Vagina (tissue), 2 donors: ENCODE measurements around the gene SLX4. TPM values are rescaled to one million over a fixed set of nuclear protein-coding genes. Genes with fewer than 3 reads are reported as not detected.

Experiments used
- DNase-seq, 2 donors: peaks; one replicate each; pipeline ENCODE4 v3.0.0-alpha.2; 2017; ENCODE audit errors: extremely low spot score in 2 of 2
- H3K27ac ChIP-seq: fragments of 200-600 bp; sonication (generic); one replicate; pipeline ENCODE4 v1.5.1; 2019
- H3K27me3 ChIP-seq: fragments of 200-600 bp; sonication (generic); one replicate; pipeline ENCODE4 v1.5.1; 2019
- H3K36me3 ChIP-seq, 2 donors: fragments of 200-600 bp; sonication (generic); one replicate each; pipeline ENCODE4 v1.5.1; 2017 to 2019
- H3K4me1 ChIP-seq: fragments of 200-600 bp; sonication (generic); one replicate; pipeline ENCODE4 v1.5.1; 2019
- H3K4me3 ChIP-seq, 2 donors: fragments of 200-600 bp; sonication (generic); 1 replicate in 1 of 2; 2 replicates in 1 of 2; pipeline ENCODE4 v1.5.1; 2016 to 2019
- H3K9me3 ChIP-seq: fragments of 200-600 bp; sonication (generic); one replicate; pipeline ENCODE4 v1.5.1; 2019
- CTCF ChIP-seq, 3 experiments: fragments of 450-650 bp in 2 of 3; fragments of 200-600 bp in 1 of 3; sonication (generic) in 1 of 3; IDR thresholded peaks; one replicate each; pipeline ENCODE4 v1.5.1; 2017 to 2019; ENCODE audit warnings: antibody characterized with exemption in 3 of 3, mild to moderate bottlenecking in 2 of 3, moderate library complexity in 2 of 3
- POLR2A ChIP-seq, 2 donors: fragments of 450-650 bp; IDR thresholded peaks; one replicate each; pipeline ENCODE4 v1.6.1; 2017; ENCODE audit warnings: antibody characterized with exemption in 2 of 2, mild to moderate bottlenecking in 2 of 2, moderate library complexity in 2 of 2
- POLR2AphosphoS5 ChIP-seq, 2 donors: sonication (generic); formaldehyde crosslinking; IDR thresholded peaks; one replicate each; pipeline ENCODE4 v1.9.0; 2017; ENCODE audit warnings: antibody characterized with exemption in 2 of 2, mild to moderate bottlenecking in 2 of 2, low read depth in 1 of 2; ENCODE audit not compliant: insufficient read depth in 1 of 2
- intact Hi-C: fragments of 100-400 bp; cut with DNase I; formaldehyde crosslinking; loops from one replicate; pipeline ENCODE4 v1.15.1; 2023
- total RNA-seq: library from RNA; depleted of rRNA; stranded (reverse); fragments of >200 nt; gene quantifications from one replicate; pipeline ENCODE4 v1.2.3, GENCODE V29; 2016

Gene SLX4
- total RNA-seq, 1 donor from 2014 or later = 3.9 TPM

GRCh38 chr16:3650631-3651265, 39.3 kb upstream of the SLX4 start:
- Histone ChIP-seq H3K9me3 (no peaks in the 10 kb centered on the region), H3K27ac (no peak overlapping the region), H3K4me1 (peaks cover 5% of the 10 kb centered on the region), H3K4me3 (no peak overlapping the region), H3K36me3 (peaks cover 0 to 14% of the 10 kb centered on the region in 2 donors), H3K27me3 (no peaks in the 10 kb centered on the region)
- no peak for TF ChIP-seq POLR2A (IDR thresholded peaks at IDR 0.05)
- no peak for TF ChIP-seq CTCF (IDR thresholded peaks at IDR 0.05)
- TF ChIP-seq POLR2AphosphoS5 (IDR thresholded peaks at IDR 0.05; ENCODE audit: insufficient read depth in 1 of 2, low read depth in 1 of 2) = no peak
- DNase-seq = peak in 1 of 2 donors; percentile 54
- intact Hi-C loops = no loop called here

GRCh38 chr16:3646348-3646920, 35.0 kb upstream of the SLX4 start:
- DNase-seq = peak in 1 of 2 donors; percentile 18
- intact Hi-C loops = no loop called here
- H3K9me3 ChIP-seq = no peaks in the 10 kb centered on the region
- H3K27me3 ChIP-seq = no peaks in the 10 kb centered on the region
- H3K4me3 ChIP-seq = no peak overlapping the region
- no peak overlapping the region for H3K27ac ChIP-seq
- peaks cover 0 to 4% of the 10 kb centered on the region in 2 donors for H3K36me3 ChIP-seq
- TF ChIP-seq CTCF (IDR thresholded peaks at IDR 0.05) (no peak), POLR2A (IDR thresholded peaks at IDR 0.05) (no peak)
- H3K4me1 ChIP-seq = peaks cover 5% of the 10 kb centered on the region

- no peaks in the 10 kb centered on the region for H3K27me3 ChIP-seq
- no peak overlapping the region for H3K27ac ChIP-seq
- H3K4me1 ChIP-seq = peaks cover 5% of the 10 kb centered on the region
- no peak overlapping the region for H3K4me3 ChIP-seq
- DNase-seq = peak in 1 of 2 donors; percentile 75
- no peaks in the 10 kb centered on the region for H3K9me3 ChIP-seq
- peaks cover 0 to 4% of the 10 kb centered on the region in 2 donors for H3K36me3 ChIP-seq
- no peak for TF ChIP-seq CTCF (IDR thresholded peaks at IDR 0.05)
- TF ChIP-seq POLR2AphosphoS5 (IDR thresholded peaks at IDR 0.05; ENCODE audit: insufficient read depth in 1 of 2, low read depth in 1 of 2) = no peak
- TF ChIP-seq POLR2A (IDR thresholded peaks at IDR 0.05) = no peak
- intact Hi-C loops = no loop called here
Observed at GRCh38 chr16:3645504-3646347, 34.3 kb upstream of the SLX4 start.

- TF ChIP-seq POLR2A (IDR thresholded peaks at IDR 0.05) = no peak
- TF ChIP-seq CTCF (IDR thresholded peaks at IDR 0.05) = no peak
- no peak for TF ChIP-seq POLR2AphosphoS5 (IDR thresholded peaks at IDR 0.05; ENCODE audit: insufficient read depth in 1 of 2, low read depth in 1 of 2)
- DNase-seq = no peak
- no peaks in the 10 kb centered on the region for H3K9me3 ChIP-seq
- peaks cover 5% of the 10 kb centered on the region for H3K4me1 ChIP-seq
- no peak overlapping the region for H3K4me3 ChIP-seq
- no peaks in the 10 kb centered on the region for H3K27me3 ChIP-seq
- peaks cover 0 to 4% of the 10 kb centered on the region in 2 donors for H3K36me3 ChIP-seq
- intact Hi-C loops = no loop called here
- H3K27ac ChIP-seq = no peak overlapping the region
Observed at GRCh38 chr16:3645108-3645503, 33.7 kb upstream of the SLX4 start.
